ENCODE results near the gene ADRA2C. TPM values are rescaled to one million over a fixed set of nuclear protein-coding genes. Genes with fewer than 3 reads are reported as not detected.

Gene ADRA2C
- polyA plus RNA-seq, 1 of the 3 experiments (the other 2 are of a cell fraction) = 0.15 TPM

- WGBS (ENCODE audit: low lambda C conversion rate) = 39% methylated on average over 17 of the region's 24 CpGs
- Histone ChIP-seq H3K4me1 (ENCODE audit: control insufficient read depth in 1 of 2, insufficient read depth in 2 of 2, low read depth in 1 of 2, low read length in 1 of 2) (peaks cover 0 to 15% of the 10 kb centered on the region in 2 experiments; a peak in 1 of 4 replicates), H2AFZ (ENCODE audit: low read depth) (no peak overlapping the region), H3K4me2 (no peak overlapping the region), H3K36me3 (replicated peaks in 1 of 2; ENCODE audit: control insufficient read depth in 1 of 2, insufficient read depth in 2 of 2, low read length in 1 of 2) (no peaks in the 10 kb centered on the region), H3K4me3 (ENCODE audit: low read depth in 2 of 2, low read length in 1 of 2) (no peak overlapping the region), H3K27me3 (ENCODE audit: insufficient read depth) (no peaks in the 10 kb centered on the region), H3K79me2 (ENCODE audit: insufficient read depth) (no peaks in the 10 kb centered on the region), H3K9me3 (no peaks in the 10 kb centered on the region), H3K9me2 (no peaks in the 10 kb centered on the region), H3K27ac (ENCODE audit: low read depth in 2 of 2, low read length in 1 of 2) (no peak overlapping the region), H3F3A (replicated peaks; ENCODE audit: insufficient read depth) (no peaks in the 10 kb centered on the region), H3K9ac (no peak overlapping the region), H4K20me1 (ENCODE audit: insufficient read depth) (no peaks in the 10 kb centered on the region)
- no peak for DNase-seq
- POLR2A ChIA-PET = no interaction called here
- TF ChIP-seq RXRA (IDR thresholded peaks at IDR 0.05; ENCODE audit: borderline replicate concordance, low read depth) (no peak), MAX (IDR thresholded peaks at IDR 0.05; ENCODE audit: low read depth) (no peak), PBX3 (IDR thresholded peaks at IDR 0.05) (no peak), EP300 (IDR thresholded peaks at IDR 0.05; ENCODE audit: borderline replicate concordance in 1 of 2, low read depth in 1 of 2, low read length in 1 of 2) (no peak), SMC3 (IDR thresholded peaks at IDR 0.05; ENCODE audit: low read depth, low read length) (no peak), CTCF (IDR thresholded peaks at IDR 0.05) (no peak), ELF1 (IDR thresholded peaks at IDR 0.05) (no peak)
- CTCF ChIA-PET = interaction anchor here (1.2 to 2.8 kb wide), 3 partner anchors 109 to 292 kb away, joined by 3 to 15 read pairs (median 3); no protein-coding TSS in a partner anchor
Measured at GRCh38 chr4:3771939-3772495, 5.8 kb downstream of the ADRA2C start.

- Histone ChIP-seq H3K79me2 (ENCODE audit: insufficient read depth) (no peaks in the 10 kb centered on the region), H2AFZ (ENCODE audit: low read depth) (no peak overlapping the region), H3K4me3 (ENCODE audit: low read depth in 2 of 2, low read length in 1 of 2) (no peak overlapping the region), H3K9me2 (no peaks in the 10 kb centered on the region), H3K9me3 (no peaks in the 10 kb centered on the region), H3K9ac (no peak overlapping the region), H4K20me1 (ENCODE audit: insufficient read depth) (no peaks in the 10 kb centered on the region), H3K4me1 (ENCODE audit: control insufficient read depth in 1 of 2, insufficient read depth in 2 of 2, low read depth in 1 of 2, low read length in 1 of 2) (peaks cover 0 to 15% of the 10 kb centered on the region in 2 experiments; a peak in 1 of 4 replicates), H3K36me3 (replicated peaks in 1 of 2; ENCODE audit: control insufficient read depth in 1 of 2, insufficient read depth in 2 of 2, low read length in 1 of 2) (no peaks in the 10 kb centered on the region), H3K27ac (ENCODE audit: low read depth in 2 of 2, low read length in 1 of 2) (no peak overlapping the region), H3K27me3 (ENCODE audit: insufficient read depth) (no peaks in the 10 kb centered on the region), H3F3A (replicated peaks; ENCODE audit: insufficient read depth) (no peaks in the 10 kb centered on the region), H3K4me2 (no peak overlapping the region)
- no peak for DNase-seq
- TF ChIP-seq GATA2 (CRISPR knock-in tag; IDR thresholded peaks at IDR 0.05) = no peak
- TF ChIP-seq ZBTB33 (IDR thresholded peaks at IDR 0.05; ENCODE audit: borderline replicate concordance, low read depth) = no peak
- no peak for TF ChIP-seq MXI1 (IDR thresholded peaks at IDR 0.05; ENCODE audit: low read depth, low read length)
- TF ChIP-seq USF1 (IDR thresholded peaks at IDR 0.05; ENCODE audit: borderline replicate concordance, low read depth) = no peak
- no peak for TF ChIP-seq ELF1 (IDR thresholded peaks at IDR 0.05)
- no peak for TF ChIP-seq RXRA (IDR thresholded peaks at IDR 0.05; ENCODE audit: borderline replicate concordance, low read depth)
- TF ChIP-seq RCOR1 (IDR thresholded peaks at IDR 0.05; ENCODE audit: low read length) = no peak
- TF ChIP-seq NFIC (IDR thresholded peaks at IDR 0.05; ENCODE audit: borderline replicate concordance) = no peak
- TF ChIP-seq EP300 (IDR thresholded peaks at IDR 0.05; ENCODE audit: borderline replicate concordance in 1 of 2, low read depth in 1 of 2, low read length in 1 of 2) = no peak
- TF ChIP-seq RFX5 (IDR thresholded peaks at IDR 0.05; ENCODE audit: low read length) = no peak
- TF ChIP-seq RAD21 (IDR thresholded peaks at IDR 0.05; ENCODE audit: low read length) = no peak
- no peak for TF ChIP-seq PBX3 (IDR thresholded peaks at IDR 0.05)
- TF ChIP-seq POLR2AphosphoS5 (IDR thresholded peaks at IDR 0.05; ENCODE audit: low read depth, low read length) = no peak
- TF ChIP-seq CHD2 (IDR thresholded peaks at IDR 0.05; ENCODE audit: low read length, partially characterized antibody) = no peak
- no peak for TF ChIP-seq TAF1 (IDR thresholded peaks at IDR 0.05; ENCODE audit: borderline replicate concordance, low read depth, low read length)
- TF ChIP-seq TEAD4 (IDR thresholded peaks at IDR 0.05; ENCODE audit: borderline replicate concordance, insufficient read depth) = no peak
- ChIA-PET CTCF (interaction anchor here (1.2 to 1.8 kb wide), 3 partner anchors 108 to 292 kb away, joined by 3 to 7 read pairs (median 3); no protein-coding TSS in a partner anchor), POLR2A (no interaction called here)
- 29% methylated on average over 4 of the region's 8 CpGs for WGBS (ENCODE audit: low lambda C conversion rate)
Measured at GRCh38 chr4:3772632-3773031, 6.4 kb downstream of the ADRA2C start.
